ENCODE results near the gene FHOD3. TPM values are rescaled to one million over a fixed set of nuclear protein-coding genes. Genes with fewer than 3 reads are reported as not detected.

The FHOD3 gene
- total RNA-seq, 1 donor from 2014 or later = 16.3 TPM

GRCh38 chr18:36770315-36770946 is 472.9 kb downstream of the FHOD3 start:
- no peaks in the 10 kb centered on the region for H3K9me3 Mint-ChIP-seq
- H3K4me1 Mint-ChIP-seq = peaks cover 10% of the 10 kb centered on the region
- H3K36me3 Mint-ChIP-seq = no peaks in the 10 kb centered on the region
- H3K4me3 Mint-ChIP-seq = no peak overlapping the region
- no peak for DNase-seq (ENCODE audit: low spot score in 2 of 2, unreplicated experiment in 2 of 2)
- TF ChIP-seq, protein P1, sequence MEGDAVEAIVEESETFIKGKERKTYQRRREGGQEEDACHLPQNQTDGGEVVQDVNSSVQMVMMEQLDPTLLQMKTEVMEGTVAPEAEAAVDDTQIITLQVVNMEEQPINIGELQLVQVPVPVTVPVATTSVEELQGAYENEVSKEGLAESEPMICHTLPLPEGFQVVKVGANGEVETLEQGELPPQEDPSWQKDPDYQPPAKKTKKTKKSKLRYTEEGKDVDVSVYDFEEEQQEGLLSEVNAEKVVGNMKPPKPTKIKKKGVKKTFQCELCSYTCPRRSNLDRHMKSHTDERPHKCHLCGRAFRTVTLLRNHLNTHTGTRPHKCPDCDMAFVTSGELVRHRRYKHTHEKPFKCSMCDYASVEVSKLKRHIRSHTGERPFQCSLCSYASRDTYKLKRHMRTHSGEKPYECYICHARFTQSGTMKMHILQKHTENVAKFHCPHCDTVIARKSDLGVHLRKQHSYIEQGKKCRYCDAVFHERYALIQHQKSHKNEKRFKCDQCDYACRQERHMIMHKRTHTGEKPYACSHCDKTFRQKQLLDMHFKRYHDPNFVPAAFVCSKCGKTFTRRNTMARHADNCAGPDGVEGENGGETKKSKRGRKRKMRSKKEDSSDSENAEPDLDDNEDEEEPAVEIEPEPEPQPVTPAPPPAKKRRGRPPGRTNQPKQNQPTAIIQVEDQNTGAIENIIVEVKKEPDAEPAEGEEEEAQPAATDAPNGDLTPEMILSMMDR (IDR thresholded peaks at IDR 0.05; ENCODE audit: unreplicated experiment) = no peak
- peaks cover 6% of the 10 kb centered on the region for H3K27me3 Mint-ChIP-seq (ENCODE audit: low read depth)
- H3K27ac Mint-ChIP-seq = no peak overlapping the region

DNA sequence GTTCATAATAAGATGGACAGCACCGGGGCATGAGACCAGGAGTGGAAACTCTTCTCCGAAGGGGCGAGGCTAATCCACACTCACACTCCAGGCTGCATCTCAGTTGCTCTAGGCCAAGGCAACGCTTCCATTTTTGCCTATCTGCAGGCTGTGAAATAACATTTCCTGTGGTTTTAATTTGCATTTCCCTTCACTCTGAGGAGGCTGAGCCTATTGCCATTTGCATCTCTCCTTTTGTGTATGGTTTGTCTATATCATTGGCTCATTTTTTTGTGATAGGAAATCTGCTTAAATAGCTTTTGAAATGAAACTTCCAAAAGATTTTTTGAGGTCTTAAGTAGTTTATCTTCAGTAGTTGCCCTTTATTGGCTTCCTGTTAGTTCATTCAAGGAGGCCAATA is 473.7 kb downstream of the FHOD3 start:
- peaks cover 10% of the 10 kb centered on the region for H3K4me1 Mint-ChIP-seq

DNA sequence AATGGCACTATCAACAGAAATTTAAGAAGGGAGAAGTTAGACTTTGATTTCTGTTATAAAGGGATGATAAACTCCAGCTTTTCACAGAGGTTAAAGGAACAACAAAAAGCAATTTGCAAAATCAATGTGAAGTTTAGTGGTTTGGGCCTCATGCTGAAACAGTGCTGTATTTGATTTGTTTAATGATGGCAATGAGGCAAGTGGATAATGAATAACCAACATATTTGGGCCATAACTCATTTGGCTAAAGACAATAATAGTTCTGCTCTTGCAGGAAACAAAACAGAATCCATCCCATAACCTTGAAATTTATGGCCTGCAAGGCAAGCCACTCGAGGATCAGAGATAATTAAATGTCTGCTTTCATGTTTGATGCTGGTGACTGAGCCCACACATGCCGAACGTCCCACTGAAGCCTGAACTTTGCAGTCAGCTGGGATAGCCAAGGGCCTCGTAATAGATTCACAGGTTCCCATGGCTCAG is 474.8 kb downstream of the FHOD3 start:
- Mint-ChIP-seq H3K4me3 (no peak overlapping the region), H3K9me3 (no peaks in the 10 kb centered on the region), H3K36me3 (no peaks in the 10 kb centered on the region), H3K27ac (no peak overlapping the region), H3K27me3 (ENCODE audit: low read depth) (peaks cover 6% of the 10 kb centered on the region), H3K4me1 (peaks cover 10% of the 10 kb centered on the region)
- no peak for DNase-seq (ENCODE audit: low spot score in 2 of 2, unreplicated experiment in 2 of 2)
- TF ChIP-seq, protein P1 (IDR thresholded peaks at IDR 0.05; ENCODE audit: unreplicated experiment) = no peak

More for the DNA sequence above, 473.7 kb downstream of the FHOD3 start:
- no peaks in the 10 kb centered on the region for H3K36me3 Mint-ChIP-seq
- H3K27ac Mint-ChIP-seq = no peak overlapping the region
- H3K4me3 Mint-ChIP-seq = no peak overlapping the region
- DNase-seq (ENCODE audit: low spot score in 2 of 2, unreplicated experiment in 2 of 2) = no peak
- peaks cover 6% of the 10 kb centered on the region for H3K27me3 Mint-ChIP-seq (ENCODE audit: low read depth)
- H3K9me3 Mint-ChIP-seq = no peaks in the 10 kb centered on the region
- TF ChIP-seq, protein P1 (IDR thresholded peaks at IDR 0.05; ENCODE audit: unreplicated experiment) = no peak

DNA sequence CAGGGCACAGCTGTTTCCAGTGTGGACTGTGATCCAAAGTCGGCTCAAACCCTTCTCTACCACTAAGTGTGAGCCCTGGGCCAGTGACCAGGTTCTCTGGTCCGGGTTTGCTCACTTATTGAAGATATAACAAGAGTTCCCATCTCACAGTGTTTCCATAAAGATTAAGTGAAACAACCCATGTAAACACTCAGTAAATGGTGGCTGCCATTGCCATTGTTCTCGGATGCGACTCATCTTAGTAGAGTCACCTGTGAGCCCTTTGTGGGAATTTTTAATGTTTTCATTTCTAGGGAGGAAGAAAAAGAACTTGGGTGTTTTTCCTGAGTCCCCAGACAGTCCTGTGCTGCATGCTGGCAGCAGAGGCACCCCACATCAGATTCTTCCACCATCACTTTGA is 477.9 kb downstream of the FHOD3 start:
- H3K27me3 Mint-ChIP-seq (ENCODE audit: low read depth) = peaks cover 4% of the 10 kb centered on the region
- no peak overlapping the region for H3K4me3 Mint-ChIP-seq
- TF ChIP-seq, protein P1 (IDR thresholded peaks at IDR 0.05; ENCODE audit: unreplicated experiment) = no peak
- peaks cover 4% of the 10 kb centered on the region for H3K36me3 Mint-ChIP-seq
- DNase-seq (ENCODE audit: low spot score in 2 of 2, unreplicated experiment in 2 of 2) = no peak
- no peak overlapping the region for H3K27ac Mint-ChIP-seq
- peaks cover 10% of the 10 kb centered on the region for H3K4me1 Mint-ChIP-seq
- H3K9me3 Mint-ChIP-seq = no peaks in the 10 kb centered on the region

GRCh38 chr18:36776650-36777049 is 479.1 kb downstream of the FHOD3 start:
- H3K4me3 Mint-ChIP-seq = no peak overlapping the region

More at GRCh38 chr18:36776650-36777049, 479.1 kb downstream of the FHOD3 start:
- Mint-ChIP-seq H3K27me3 (ENCODE audit: low read depth) (peaks cover 4% of the 10 kb centered on the region), H3K27ac (no peak overlapping the region), H3K36me3 (peaks cover 4% of the 10 kb centered on the region), H3K9me3 (no peaks in the 10 kb centered on the region), H3K4me1 (peaks cover 10% of the 10 kb centered on the region)
- TF ChIP-seq, protein P1 (IDR thresholded peaks at IDR 0.05; ENCODE audit: unreplicated experiment) = no peak
- no peak for DNase-seq (ENCODE audit: low spot score in 2 of 2, unreplicated experiment in 2 of 2)
